Calu3 (cell line): Measurements from ENCODE around the gene KCND3. TPM values are rescaled to one million over a fixed set of nuclear protein-coding genes. Genes with fewer than 3 reads are reported as not detected.

Experiments used
- BruUV-seq: library from RNA; stranded (reverse); fragments of 400-500 nt; replicated peaks from 2 replicates; lab custom pipeline; 2021; lab: Mats Ljungman, UMichigan
- CTCF ChIA-PET: fragments of 300-600 bp; sonication (Branson Sonifier 250); formaldehyde crosslinking; loops from one replicate; lab custom pipeline; 2022; ENCODE audit warnings: antibody characterized with exemption; lab: Charles Lee
- DNase-seq: peaks from one replicate; pipeline ENCODE4 v3.0.0; 2022
- H3K27ac Mint-ChIP-seq: one replicate; pipeline ENCODE4 v1.8.0; 2022; ENCODE audit warnings: mixed read lengths; ENCODE audit not compliant: unreplicated experiment
- H3K27me3 Mint-ChIP-seq: one replicate; pipeline ENCODE4 v1.8.0; 2022; ENCODE audit warnings: mixed read lengths; ENCODE audit not compliant: unreplicated experiment
- H3K36me3 Mint-ChIP-seq: one replicate; pipeline ENCODE4 v1.8.0; 2022; ENCODE audit warnings: mild to moderate bottlenecking, moderate library complexity, mixed read lengths; ENCODE audit not compliant: insufficient read depth, unreplicated experiment
- H3K4me1 Mint-ChIP-seq: one replicate; pipeline ENCODE4 v1.8.0; 2022; ENCODE audit warnings: mild to moderate bottlenecking, low read depth, mixed read lengths; ENCODE audit not compliant: unreplicated experiment
- H3K4me3 Mint-ChIP-seq: one replicate; pipeline ENCODE4 v1.8.0; 2022; ENCODE audit warnings: mild to moderate bottlenecking, low read depth, moderate library complexity, mixed read lengths; ENCODE audit not compliant: unreplicated experiment
- H3K9me3 Mint-ChIP-seq: one replicate; pipeline ENCODE4 v1.8.0; 2022; ENCODE audit warnings: low read depth, mixed read lengths; ENCODE audit not compliant: unreplicated experiment
- CTCF ChIP-seq: fragments of 200-600 bp; IDR thresholded peaks from one replicate; pipeline ENCODE4 v1.8.0; 2022; ENCODE audit warnings: antibody characterized with exemption; ENCODE audit not compliant: unreplicated experiment
- intact Hi-C: fragments of 100-400 bp; cut with micrococcal nuclease; formaldehyde crosslinking; loops from one replicate; pipeline ENCODE4 v1.10.0; 2022; ENCODE audit not compliant: unreplicated experiment
- total RNA-seq: library from RNA; stranded (reverse); gene quantifications from 2 replicates; pipeline ENCODE4 v1.2.3, GENCODE V29; 2022

KCND3 gene
- total RNA-seq, 1 experiment from 2014 or later = 0.07 TPM

- TF ChIP-seq CTCF = no peak
- peaks cover 35% of the 10 kb centered on the region for H3K27me3 Mint-ChIP-seq
- no TSS peak for BruUV-seq
- intact Hi-C loops = no loop called here
- H3K9me3 Mint-ChIP-seq = no peaks in the 10 kb centered on the region
- H3K36me3 Mint-ChIP-seq = peaks cover 17% of the 10 kb centered on the region
- no peak overlapping the region for H3K27ac Mint-ChIP-seq
- H3K4me1 Mint-ChIP-seq = peaks cover 15% of the 10 kb centered on the region
- no peak overlapping the region for H3K4me3 Mint-ChIP-seq
- DNase-seq = no peak
- CTCF ChIA-PET = no interaction called here
Observed at GRCh38 chr1:111733992-111734341, 255.5 kb downstream of the KCND3 start.

GRCh38 chr1:111733183-111733991, 256.1 kb downstream of the KCND3 start:
- Mint-ChIP-seq H3K27me3 (peaks cover 30% of the 10 kb centered on the region), H3K27ac (no peak overlapping the region), H3K9me3 (no peaks in the 10 kb centered on the region), H3K4me3 (no peak overlapping the region), H3K36me3 (peaks cover 11% of the 10 kb centered on the region), H3K4me1 (peaks cover 9% of the 10 kb centered on the region)
- no peak for TF ChIP-seq CTCF
- intact Hi-C loops = no loop called here
- no TSS peak for BruUV-seq
- CTCF ChIA-PET = no interaction called here
- no peak for DNase-seq

GRCh38 chr1:111732718-111733117, 256.8 kb downstream of the KCND3 start:
- intact Hi-C loops = no loop called here
- no peak overlapping the region for H3K4me3 Mint-ChIP-seq
- peaks cover 4% of the 10 kb centered on the region for H3K36me3 Mint-ChIP-seq
- H3K4me1 Mint-ChIP-seq = peaks cover 3% of the 10 kb centered on the region
- no peak overlapping the region for H3K27ac Mint-ChIP-seq
- no peak for DNase-seq
- H3K9me3 Mint-ChIP-seq = no peaks in the 10 kb centered on the region
- H3K27me3 Mint-ChIP-seq = peaks cover 23% of the 10 kb centered on the region
- BruUV-seq = no TSS peak
- CTCF ChIA-PET = no interaction called here
- TF ChIP-seq CTCF = no peak

GRCh38 chr1:111731956-111732355, 257.5 kb downstream of the KCND3 start:
- H3K4me1 Mint-ChIP-seq = no peaks in the 10 kb centered on the region
- CTCF ChIA-PET = interaction anchor here (1.3 kb wide), 1 partner anchor 17 kb away, joined by 3 read pairs; no protein-coding TSS in a partner anchor

More at GRCh38 chr1:111731956-111732355, 257.5 kb downstream of the KCND3 start:
- intact Hi-C loops = no loop called here
- H3K9me3 Mint-ChIP-seq = no peaks in the 10 kb centered on the region
- peaks cover 17% of the 10 kb centered on the region for H3K27me3 Mint-ChIP-seq
- no peak for DNase-seq
- TF ChIP-seq CTCF = no peak
- H3K27ac Mint-ChIP-seq = no peak overlapping the region
- no peak overlapping the region for H3K4me3 Mint-ChIP-seq
- no peaks in the 10 kb centered on the region for H3K36me3 Mint-ChIP-seq
- BruUV-seq = no TSS peak
